GM23338 (cell line): ENCODE measurements around the gene CACNB2. TPM values are rescaled to one million over a fixed set of nuclear protein-coding genes. Genes with fewer than 3 reads are reported as not detected.

Experiments used
- ATAC-seq: fragments of 200-7000 bp; cut with Tn5 transposase; 3 replicates; pipeline ENCODE4 v1.9.1; 2020
- DNase-seq: peaks from one replicate; pipeline ENCODE4 v3.0.0-alpha.2; 2015; ENCODE audit warnings: low spot score
- H2AFZ ChIP-seq: fragments of 200-600 bp; sonication (generic); 2 replicates; pipeline ENCODE4 v1.8.0; 2016; ENCODE audit warnings: antibody characterized with exemption, mild to moderate bottlenecking, moderate library complexity
- H3F3A ChIP-seq: fragments of 200-600 bp; sonication (generic); replicated peaks from 2 replicates; pipeline ENCODE4 v1.8.0; 2017; ENCODE audit warnings: antibody characterized with exemption, mixed run types, low read depth
- H3K27ac ChIP-seq: fragments of 200-600 bp; sonication (generic); 2 replicates; pipeline ENCODE4 v1.6.1; 2016; ENCODE audit warnings: low read depth
- H3K27me3 ChIP-seq: fragments of 200-600 bp; sonication (generic); 2 replicates; pipeline ENCODE4 v1.8.0; 2016; ENCODE audit warnings: mild to moderate bottlenecking, mixed run types, moderate library complexity; ENCODE audit not compliant: insufficient read depth
- H3K36me3 ChIP-seq: fragments of 200-600 bp; sonication (generic); 2 replicates; pipeline ENCODE4 v1.8.0; 2016; ENCODE audit warnings: mild to moderate bottlenecking; ENCODE audit not compliant: insufficient read depth
- H3K4me1 ChIP-seq: fragments of 200-600 bp; sonication (generic); 2 replicates; pipeline ENCODE4 v1.8.0; 2016; ENCODE audit warnings: mild to moderate bottlenecking, moderate library complexity; ENCODE audit not compliant: insufficient read depth
- H3K4me2 ChIP-seq: fragments of 200-600 bp; sonication (generic); 2 replicates; pipeline ENCODE4 v1.7.1; 2017; ENCODE audit warnings: mixed run types
- H3K4me3 ChIP-seq: fragments of 200-600 bp; sonication (generic); 2 replicates; pipeline ENCODE4 v1.6.1; 2016; ENCODE audit warnings: mixed run types
- H3K79me2 ChIP-seq: fragments of 200-600 bp; sonication (generic); replicated peaks from 2 replicates; pipeline ENCODE4 v1.8.0; 2017; ENCODE audit warnings: mild to moderate bottlenecking; ENCODE audit not compliant: insufficient read depth
- H3K9me2 ChIP-seq: fragments of 200-600 bp; sonication (generic); 2 replicates; pipeline ENCODE4 v1.8.0; 2017; ENCODE audit not compliant: insufficient read depth
- H4K20me1 ChIP-seq: fragments of 200-600 bp; sonication (generic); replicated peaks from 2 replicates; pipeline ENCODE4 v1.8.0; 2017; ENCODE audit warnings: mild to moderate bottlenecking; ENCODE audit not compliant: insufficient read depth
- H3K27ac Mint-ChIP-seq: 2 replicates; pipeline ENCODE4 v1.8.0; 2020; ENCODE audit warnings: inconsistent platforms, mild to moderate bottlenecking, moderate library complexity, mixed read lengths
- H3K27me3 Mint-ChIP-seq: 3 replicates; pipeline ENCODE4 v1.8.0; 2022; ENCODE audit warnings: low read depth, mild to moderate bottlenecking, moderate library complexity, mixed read lengths, inconsistent platforms; ENCODE audit not compliant: insufficient read depth, poor library complexity
- H3K36me3 Mint-ChIP-seq: 3 replicates; pipeline ENCODE4 v1.8.0; 2021; ENCODE audit warnings: low read depth, mild to moderate bottlenecking, inconsistent platforms, moderate library complexity, mixed read lengths
- H3K4me1 Mint-ChIP-seq: 3 replicates; pipeline ENCODE4 v1.8.0; 2020; ENCODE audit warnings: mild to moderate bottlenecking, inconsistent platforms, mixed read lengths
- H3K4me3 Mint-ChIP-seq: 3 replicates; pipeline ENCODE4 v1.8.0; 2021; ENCODE audit warnings: moderate library complexity, mild to moderate bottlenecking, inconsistent platforms, mixed read lengths
- H3K9me3 Mint-ChIP-seq: 3 replicates; pipeline ENCODE4 v1.8.0; 2020; ENCODE audit warnings: moderate library complexity, mild to moderate bottlenecking, inconsistent platforms, mixed read lengths
- CREB1 ChIP-seq: fragments of 250-450 bp; sonication (Bioruptor Pico); IDR thresholded peaks from 2 replicates; pipeline ENCODE4 v1.5.0; 2020; ENCODE audit warnings: low read depth, mild to moderate bottlenecking, moderate library complexity
- EZH2phosphoT487 ChIP-seq: fragments of 200-600 bp; sonication (generic); IDR thresholded peaks from one replicate; pipeline ENCODE4 v1.8.1; 2018; ENCODE audit warnings: antibody characterized with exemption; ENCODE audit not compliant: unreplicated experiment
- NANOG ChIP-seq: IDR thresholded peaks from 2 replicates; pipeline ENCODE4 v1.6.1; 2016; ENCODE audit warnings: antibody characterized with exemption, borderline replicate concordance
- POLR2AphosphoS5 ChIP-seq: IDR thresholded peaks from 2 replicates; pipeline ENCODE4 v1.6.1; 2016; ENCODE audit warnings: antibody characterized with exemption, low read depth
- ZNF114 ChIP-seq: fragments of 250-450 bp; sonication (Bioruptor Pico); IDR thresholded peaks from 2 replicates; pipeline ENCODE4 v1.5.0; 2020; ENCODE audit warnings: mild to moderate bottlenecking, moderate library complexity
- ZNF331 ChIP-seq: fragments of 250-450 bp; sonication (Bioruptor Pico); IDR thresholded peaks from 2 replicates; pipeline ENCODE4 v1.5.0; 2020; ENCODE audit warnings: low read depth, mild to moderate bottlenecking, moderate library complexity
- polyA plus RNA-seq: library from polyadenylated mRNA; unstranded; fragments of >200 nt; fragmentation: Nextera tagmentation; extraction: Ambion mirVana; gene quantifications from 2 replicates; pipeline ENCODE4 v1.2.1, GENCODE V29; 2016
- total RNA-seq: library from RNA; depleted of rRNA; stranded (reverse); fragments of >200 nt; shearing (Covaris generic); gene quantifications from 2 replicates; pipeline ENCODE4 v1.2.3, GENCODE V29; 2014
- TF ChIP-seq, protein P1 (sequence below): IDR thresholded peaks from one replicate; pipeline ENCODE4 v1.6.1; 2018; ENCODE audit warnings: antibody characterized with exemption; ENCODE audit not compliant: unreplicated experiment
- TF ChIP-seq, protein P2 (sequence below): IDR thresholded peaks from 2 replicates; pipeline ENCODE4 v1.6.1; 2016; ENCODE audit warnings: antibody characterized with exemption

CACNB2 gene
- total and polyA plus RNA-seq, 2 experiments from 2014 or later: 5.0 to 5.9 TPM

DNA sequence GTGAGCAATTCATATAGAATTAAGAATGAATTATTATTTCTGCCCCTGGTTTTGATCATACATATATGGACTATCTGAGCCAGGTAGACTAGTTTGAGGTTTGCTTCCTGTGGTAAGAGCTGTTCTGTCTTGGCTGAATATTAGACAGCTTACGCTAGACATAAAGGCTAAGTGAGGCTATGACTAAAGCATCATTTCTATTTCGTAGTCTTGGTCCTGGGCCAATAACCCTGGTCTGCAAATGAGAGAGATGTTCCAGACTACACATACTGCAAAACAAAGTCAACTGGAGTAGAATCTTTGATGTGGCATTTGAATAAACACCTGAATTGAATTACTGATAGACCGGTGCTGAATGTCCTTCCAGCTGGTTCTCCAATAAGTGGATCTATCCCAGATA, 40.8 kb upstream of the CACNB2 start:
- Histone ChIP-seq H3K36me3 (no peaks in the 10 kb centered on the region), H3F3A (no peaks in the 10 kb centered on the region), H3K4me1 (peaks cover 16% of the 10 kb centered on the region), H3K9me2 (no peaks in the 10 kb centered on the region; the same call in 1 of the 2 replicates), H3K4me2 (no peak overlapping the region), H3K27ac (no peak overlapping the region), H3K79me2 (no peaks in the 10 kb centered on the region), H4K20me1 (no peaks in the 10 kb centered on the region), H3K27me3 (no peaks in the 10 kb centered on the region), H2AFZ (no peak overlapping the region), H3K4me3 (no peak overlapping the region)
- DNase-seq (no peak), ATAC-seq (no peak)
- H3K36me3 Mint-ChIP-seq: peaks cover 5% of the 10 kb centered on the region; the same call in 1 of the 3 replicates
- peaks cover 2% of the 10 kb centered on the region for H3K27me3 Mint-ChIP-seq
- no peak overlapping the region for H3K4me3 Mint-ChIP-seq
- H3K27ac Mint-ChIP-seq: no peak overlapping the region
- no peak for TF ChIP-seq ZNF331 (CRISPR knock-in tag)
- no peak for TF ChIP-seq ZNF114
- no peak for TF ChIP-seq NANOG
- TF ChIP-seq CREB1 (CRISPR knock-in tag): no peak
- TF ChIP-seq POLR2AphosphoS5: no peak
- TF ChIP-seq, protein P1, sequence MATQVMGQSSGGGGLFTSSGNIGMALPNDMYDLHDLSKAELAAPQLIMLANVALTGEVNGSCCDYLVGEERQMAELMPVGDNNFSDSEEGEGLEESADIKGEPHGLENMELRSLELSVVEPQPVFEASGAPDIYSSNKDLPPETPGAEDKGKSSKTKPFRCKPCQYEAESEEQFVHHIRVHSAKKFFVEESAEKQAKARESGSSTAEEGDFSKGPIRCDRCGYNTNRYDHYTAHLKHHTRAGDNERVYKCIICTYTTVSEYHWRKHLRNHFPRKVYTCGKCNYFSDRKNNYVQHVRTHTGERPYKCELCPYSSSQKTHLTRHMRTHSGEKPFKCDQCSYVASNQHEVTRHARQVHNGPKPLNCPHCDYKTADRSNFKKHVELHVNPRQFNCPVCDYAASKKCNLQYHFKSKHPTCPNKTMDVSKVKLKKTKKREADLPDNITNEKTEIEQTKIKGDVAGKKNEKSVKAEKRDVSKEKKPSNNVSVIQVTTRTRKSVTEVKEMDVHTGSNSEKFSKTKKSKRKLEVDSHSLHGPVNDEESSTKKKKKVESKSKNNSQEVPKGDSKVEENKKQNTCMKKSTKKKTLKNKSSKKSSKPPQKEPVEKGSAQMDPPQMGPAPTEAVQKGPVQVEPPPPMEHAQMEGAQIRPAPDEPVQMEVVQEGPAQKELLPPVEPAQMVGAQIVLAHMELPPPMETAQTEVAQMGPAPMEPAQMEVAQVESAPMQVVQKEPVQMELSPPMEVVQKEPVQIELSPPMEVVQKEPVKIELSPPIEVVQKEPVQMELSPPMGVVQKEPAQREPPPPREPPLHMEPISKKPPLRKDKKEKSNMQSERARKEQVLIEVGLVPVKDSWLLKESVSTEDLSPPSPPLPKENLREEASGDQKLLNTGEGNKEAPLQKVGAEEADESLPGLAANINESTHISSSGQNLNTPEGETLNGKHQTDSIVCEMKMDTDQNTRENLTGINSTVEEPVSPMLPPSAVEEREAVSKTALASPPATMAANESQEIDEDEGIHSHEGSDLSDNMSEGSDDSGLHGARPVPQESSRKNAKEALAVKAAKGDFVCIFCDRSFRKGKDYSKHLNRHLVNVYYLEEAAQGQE: no peak
- peaks cover 31% of the 10 kb centered on the region for H3K4me1 Mint-ChIP-seq
- H3K9me3 Mint-ChIP-seq: no peaks in the 10 kb centered on the region; the same call in 2 of the 3 replicates

DNA sequence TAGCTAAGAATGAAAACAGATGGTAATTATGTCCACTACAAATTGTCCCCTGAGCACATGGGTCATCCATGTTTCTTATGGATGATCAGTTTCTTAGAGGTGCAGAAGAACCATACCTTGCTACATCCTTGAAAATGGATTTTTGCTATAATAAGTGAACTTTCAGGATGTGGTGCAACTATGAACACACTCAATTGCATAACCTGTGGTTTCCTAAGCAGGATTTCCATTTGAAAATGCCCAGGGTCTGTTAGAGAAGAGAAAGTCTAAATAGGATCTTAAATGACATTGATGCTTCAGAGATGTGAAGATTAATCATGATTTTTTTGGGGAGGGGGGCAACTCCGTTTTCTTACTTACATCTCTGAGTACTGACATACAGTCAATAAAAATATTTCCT, 39.6 kb upstream of the CACNB2 start:
- H3K79me2 ChIP-seq: no peaks in the 10 kb centered on the region
- no peak overlapping the region for H2AFZ ChIP-seq
- H3K27ac ChIP-seq: no peak overlapping the region
- H3K9me2 ChIP-seq: no peaks in the 10 kb centered on the region; the same call in 1 of the 2 replicates
- Mint-ChIP-seq H3K4me3 (no peak overlapping the region), H3K27ac (no peak overlapping the region), H3K9me3 (no peaks in the 10 kb centered on the region), H3K36me3 (peaks cover under 1% of the 10 kb centered on the region; the same call in 1 of the 3 replicates), H3K27me3 (peaks cover 2% of the 10 kb centered on the region), H3K4me1 (peaks cover 22% of the 10 kb centered on the region)
- TF ChIP-seq ZNF114 (no peak), EZH2phosphoT487 (no peak)
- TF ChIP-seq, protein P2, sequence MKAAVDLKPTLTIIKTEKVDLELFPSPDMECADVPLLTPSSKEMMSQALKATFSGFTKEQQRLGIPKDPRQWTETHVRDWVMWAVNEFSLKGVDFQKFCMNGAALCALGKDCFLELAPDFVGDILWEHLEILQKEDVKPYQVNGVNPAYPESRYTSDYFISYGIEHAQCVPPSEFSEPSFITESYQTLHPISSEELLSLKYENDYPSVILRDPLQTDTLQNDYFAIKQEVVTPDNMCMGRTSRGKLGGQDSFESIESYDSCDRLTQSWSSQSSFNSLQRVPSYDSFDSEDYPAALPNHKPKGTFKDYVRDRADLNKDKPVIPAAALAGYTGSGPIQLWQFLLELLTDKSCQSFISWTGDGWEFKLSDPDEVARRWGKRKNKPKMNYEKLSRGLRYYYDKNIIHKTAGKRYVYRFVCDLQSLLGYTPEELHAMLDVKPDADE: no peak
- DNase-seq (no peak), ATAC-seq (no peak)
- H3K36me3 ChIP-seq: no peaks in the 10 kb centered on the region
- peaks cover 16% of the 10 kb centered on the region for H3K4me1 ChIP-seq
- no peaks in the 10 kb centered on the region for H3F3A ChIP-seq
- no peak overlapping the region for H3K4me2 ChIP-seq
- no peaks in the 10 kb centered on the region for H4K20me1 ChIP-seq
- H3K4me3 ChIP-seq: no peak overlapping the region
- H3K27me3 ChIP-seq: no peaks in the 10 kb centered on the region
